Stimulated activated CD8-positive, alpha-beta memory T cell treated with anti-CD3 and anti-CD28 coated beads, Interleukin-2, amount 100 ng/mL, for 48 hours (primary cell): ENCODE results near the gene HMG20A.

Experiments used
- DNase-seq, 2 donors: peaks; one replicate each; pipeline ENCODE4 v3.0.0-alpha.2; 2020; ENCODE audit warnings: low read depth in 2 of 2

The HMG20A gene

GRCh38 chr15:77430213-77430612, 9.5 kb downstream of the HMG20A start:
- DNase-seq, result no peak

- DNase-seq, result no peak
Observed at GRCh38 chr15:77430652-77431051, 10.0 kb downstream of the HMG20A start.

GRCh38 chr15:77436822-77437221, 16.1 kb downstream of the HMG20A start:
- DNase-seq, result no peak

GRCh38 chr15:77437264-77437663, 16.6 kb downstream of the HMG20A start:
- DNase-seq, result no peak

- DNase-seq, result no peak
Observed at GRCh38 chr15:77440378-77440999, 19.8 kb downstream of the HMG20A start.

- DNase-seq, result no peak
Observed at GRCh38 chr15:77446840-77447390, 26.2 kb downstream of the HMG20A start.

GRCh38 chr15:77454265-77454664, 33.6 kb downstream of the HMG20A start:
- no peak for DNase-seq

GRCh38 chr15:77454951-77455350, 34.3 kb downstream of the HMG20A start:
- DNase-seq, result no peak

- no peak for DNase-seq
Observed at GRCh38 chr15:77455696-77456321, 35.1 kb downstream of the HMG20A start.

GRCh38 chr15:77456746-77457145, 36.1 kb downstream of the HMG20A start:
- no peak for DNase-seq

GRCh38 chr15:77457191-77457904, 36.7 kb downstream of the HMG20A start:
- DNase-seq, result no peak

GRCh38 chr15:77457905-77458265, 37.2 kb downstream of the HMG20A start:
- no peak for DNase-seq

GRCh38 chr15:77459031-77459430, 38.3 kb downstream of the HMG20A start:
- DNase-seq, result no peak

GRCh38 chr15:77461486-77461885, 40.8 kb downstream of the HMG20A start:
- no peak for DNase-seq

- no peak for DNase-seq
Observed at GRCh38 chr15:77464129-77464865, 43.6 kb downstream of the HMG20A start.

GRCh38 chr15:77466521-77466920, 45.8 kb downstream of the HMG20A start:
- DNase-seq, result no peak

- DNase-seq, result no peak
Observed at GRCh38 chr15:77468896-77469295, 48.2 kb downstream of the HMG20A start.

- no peak for DNase-seq
Observed at GRCh38 chr15:77470235-77470634, 49.5 kb downstream of the HMG20A start.

GRCh38 chr15:77473328-77473727, 52.6 kb downstream of the HMG20A start:
- no peak for DNase-seq

GRCh38 chr15:77474310-77474988, 53.8 kb downstream of the HMG20A start:
- DNase-seq, result no peak

GRCh38 chr15:77475001-77475400, 54.3 kb downstream of the HMG20A start:
- no peak for DNase-seq

GRCh38 chr15:77475898-77476297, 55.2 kb downstream of the HMG20A start:
- DNase-seq, result no peak
